ENCODE results near the gene ANXA2R. TPM values are rescaled to one million over a fixed set of nuclear protein-coding genes. Genes with fewer than 3 reads are reported as not detected.

The ANXA2R gene
- total RNA-seq, 1 donor from 2014 or later = 1.4 TPM

- Mint-ChIP-seq H3K36me3 (peaks cover 21% of the 10 kb centered on the region), H3K9me3 (peaks cover 14% of the 10 kb centered on the region), H3K4me1 (peaks cover 20% of the 10 kb centered on the region), H3K27ac (no peak overlapping the region), H3K4me3 (no peak overlapping the region), H3K27me3 (ENCODE audit: low read depth) (peaks cover 2% of the 10 kb centered on the region)
- no peak for TF ChIP-seq CTCF (IDR thresholded peaks at IDR 0.05; ENCODE audit: unreplicated experiment)
- no peak for DNase-seq (ENCODE audit: low spot score in 2 of 2, unreplicated experiment in 2 of 2)
Observed at GRCh38 chr5:43051684-43052083, 11.6 kb upstream of the ANXA2R start.

GRCh38 chr5:43050384-43050783, 10.3 kb upstream of the ANXA2R start:
- H3K4me3 Mint-ChIP-seq = no peak overlapping the region
- TF ChIP-seq CTCF (IDR thresholded peaks at IDR 0.05; ENCODE audit: unreplicated experiment) = no peak
- peaks cover 8% of the 10 kb centered on the region for H3K9me3 Mint-ChIP-seq
- DNase-seq (ENCODE audit: low spot score in 2 of 2, unreplicated experiment in 2 of 2) = no peak
- peak overlapping the region; percentile 56 for H3K27ac Mint-ChIP-seq
- H3K4me1 Mint-ChIP-seq = peaks cover 20% of the 10 kb centered on the region
- peaks cover 14% of the 10 kb centered on the region for H3K36me3 Mint-ChIP-seq
- H3K27me3 Mint-ChIP-seq (ENCODE audit: low read depth) = peaks cover 12% of the 10 kb centered on the region

GRCh38 chr5:43049236-43049635, 9.1 kb upstream of the ANXA2R start:
- Mint-ChIP-seq H3K9me3 (peaks cover 1% of the 10 kb centered on the region), H3K27me3 (ENCODE audit: low read depth) (peaks cover 23% of the 10 kb centered on the region), H3K4me3 (no peak overlapping the region), H3K36me3 (peaks cover 4% of the 10 kb centered on the region), H3K27ac (peak overlapping the region; percentile 25), H3K4me1 (peaks cover 23% of the 10 kb centered on the region)
- DNase-seq (ENCODE audit: low spot score in 2 of 2, unreplicated experiment in 2 of 2) = no peak
- no peak for TF ChIP-seq CTCF (IDR thresholded peaks at IDR 0.05; ENCODE audit: unreplicated experiment)

GRCh38 chr5:43046474-43046873, 6.4 kb upstream of the ANXA2R start:
- no peak overlapping the region for H3K27ac Mint-ChIP-seq
- peaks cover 32% of the 10 kb centered on the region for H3K4me1 Mint-ChIP-seq
- H3K9me3 Mint-ChIP-seq = no peaks in the 10 kb centered on the region
- peaks cover 42% of the 10 kb centered on the region for H3K27me3 Mint-ChIP-seq (ENCODE audit: low read depth)
- no peaks in the 10 kb centered on the region for H3K36me3 Mint-ChIP-seq
- no peak for DNase-seq (ENCODE audit: low spot score in 2 of 2, unreplicated experiment in 2 of 2)
- H3K4me3 Mint-ChIP-seq = no peak overlapping the region
- no peak for TF ChIP-seq CTCF (IDR thresholded peaks at IDR 0.05; ENCODE audit: unreplicated experiment)

GRCh38 chr5:43045236-43045635, 5.1 kb upstream of the ANXA2R start:
- H3K9me3 Mint-ChIP-seq = no peaks in the 10 kb centered on the region
- no peaks in the 10 kb centered on the region for H3K36me3 Mint-ChIP-seq
- H3K27ac Mint-ChIP-seq = no peak overlapping the region
- TF ChIP-seq CTCF (IDR thresholded peaks at IDR 0.05; ENCODE audit: unreplicated experiment) = no peak
- no peak for DNase-seq (ENCODE audit: low spot score in 2 of 2, unreplicated experiment in 2 of 2)
- H3K27me3 Mint-ChIP-seq (ENCODE audit: low read depth) = peaks cover 54% of the 10 kb centered on the region
- H3K4me1 Mint-ChIP-seq = peaks cover 37% of the 10 kb centered on the region
- H3K4me3 Mint-ChIP-seq = no peak overlapping the region

Data from mesothelial cell of epicardium (in vitro differentiated cells).